Cardiac septum (tissue), 1 donor: ENCODE measurements around the gene ATP2B2. TPM values are rescaled to one million over a fixed set of nuclear protein-coding genes. Genes with fewer than 3 reads are reported as not detected.

ENCODE experiments used
- DNase-seq: peaks from one replicate; pipeline ENCODE4 v3.0.0-alpha.2; 2020; ENCODE audit warnings: low spot score
- intact Hi-C: fragments of 100-400 bp; cut with DNase I; formaldehyde crosslinking; loops from one replicate; pipeline ENCODE4 v1.14.0; 2022
- total RNA-seq: library from RNA; stranded (reverse); fragmentation: NEBNext Ultra II Directional; extraction: Animal tissue kit (Norgen Biotek cat#: 25700); gene quantifications from one replicate; pipeline ENCODE4 v1.2.1, GENCODE V29; 2021
- donor health status: DM: no; HTN: no; CAD: no.

The ATP2B2 gene
- total RNA-seq, 1 donor from 2014 or later: 0.13 TPM

- intact Hi-C loops: no loop called here
- DNase-seq: peak; percentile 61
Observed at GRCh38 chr3:10532939-10533736, 27.8 kb upstream of the ATP2B2 start.

- intact Hi-C loops: no loop called here
- peak; percentile 59 for DNase-seq
Observed at GRCh38 chr3:10531031-10531430, 25.6 kb upstream of the ATP2B2 start.

- intact Hi-C loops: no loop called here
- DNase-seq: peak; percentile 63
Observed at GRCh38 chr3:10530241-10530640, 24.9 kb upstream of the ATP2B2 start.

- intact Hi-C loops: no loop called here
- DNase-seq: no peak
Observed at GRCh38 chr3:10529809-10530208, 24.4 kb upstream of the ATP2B2 start.

- intact Hi-C loops: no loop called here
- DNase-seq: peak; percentile 44
Observed at GRCh38 chr3:10528046-10528445, 22.7 kb upstream of the ATP2B2 start.

- peak; percentile 55 for DNase-seq
- intact Hi-C loops: no loop called here
Observed at GRCh38 chr3:10527295-10528001, 22.1 kb upstream of the ATP2B2 start.

GRCh38 chr3:10526366-10526765 lies 21.0 kb upstream of the ATP2B2 start:
- intact Hi-C loops: no loop called here
- DNase-seq: no peak

GRCh38 chr3:10524799-10525301 lies 19.5 kb upstream of the ATP2B2 start:
- intact Hi-C loops: no loop called here
- no peak for DNase-seq

- no peak for DNase-seq
Observed at GRCh38 chr3:10524270-10524669, 18.9 kb upstream of the ATP2B2 start.

GRCh38 chr3:10523561-10523960 lies 18.2 kb upstream of the ATP2B2 start:
- no peak for DNase-seq
- intact Hi-C loops: no loop called here

More at GRCh38 chr3:10524270-10524669, 18.9 kb upstream of the ATP2B2 start:
- intact Hi-C loops: no loop called here

- no peak for DNase-seq
- intact Hi-C loops: no loop called here
Observed at GRCh38 chr3:10522646-10523303, 17.4 kb upstream of the ATP2B2 start.

- intact Hi-C loops: no loop called here
- DNase-seq: no peak
Observed at GRCh38 chr3:10521772-10522441, 16.5 kb upstream of the ATP2B2 start.

- intact Hi-C loops: no loop called here
Observed at GRCh38 chr3:10520072-10520471, 14.7 kb upstream of the ATP2B2 start.

GRCh38 chr3:10519236-10519635 lies 13.8 kb upstream of the ATP2B2 start:
- intact Hi-C loops: no loop called here
- DNase-seq: peak; percentile 35

More at GRCh38 chr3:10520072-10520471, 14.7 kb upstream of the ATP2B2 start:
- no peak for DNase-seq

GRCh38 chr3:10518506-10519150 lies 13.2 kb upstream of the ATP2B2 start:
- intact Hi-C loops: no loop called here
- DNase-seq: peak; percentile 78

- intact Hi-C loops: no loop called here
- DNase-seq: peak; percentile 41
Observed at GRCh38 chr3:10517627-10518026, 12.2 kb upstream of the ATP2B2 start.

- intact Hi-C loops: no loop called here
- peak; percentile 69 for DNase-seq
Observed at GRCh38 chr3:10516544-10517452, 11.4 kb upstream of the ATP2B2 start.

- peak; percentile 68 for DNase-seq
- intact Hi-C loops: no loop called here
Observed at GRCh38 chr3:10515884-10516495, 10.6 kb upstream of the ATP2B2 start.
